GM12878 (cell line): ENCODE measurements around the gene ACADVL.

Source experiments
- CTCF ChIP-seq, 3 experiments: IDR thresholded peaks in 2 of 3; conservative IDR thresholded peaks in 1 of 3; 2 replicates each; pipeline ENCODE4 v1.5.1; 2011; ENCODE audit warnings: low read depth in 3 of 3, low read length in 3 of 3, mild to moderate bottlenecking in 3 of 3, control low read depth in 2 of 3, moderate library complexity in 2 of 3, inconsistent platforms in 1 of 3, mixed read lengths in 1 of 3; ENCODE audit not compliant: control insufficient read depth in 2 of 3, insufficient read depth in 1 of 3; ENCODE audit errors: extremely low read depth in 1 of 3
- EP300 ChIP-seq, 2 experiments: fragments of 150-350 bp in 1 of 2; IDR thresholded peaks; 2 replicates each; pipeline ENCODE4 v1.6.1; 2011 to 2012; ENCODE audit warnings: low read depth in 2 of 2, low read length in 2 of 2, borderline replicate concordance in 1 of 2, improper control_type of control experiment in 1 of 2, inconsistent platforms in 1 of 2; ENCODE audit not compliant: control insufficient read depth in 1 of 2
- IKZF1 ChIP-seq: fragments of 450-650 bp; conservative IDR thresholded peaks from 2 replicates; pipeline ENCODE4 v1.6.1; 2017; ENCODE audit warnings: antibody characterized with exemption, mild to moderate bottlenecking
- MXI1 ChIP-seq: fragments of 150-350 bp; IDR thresholded peaks from 2 replicates; pipeline ENCODE4 v1.6.1; 2011; ENCODE audit warnings: low read depth, mild to moderate bottlenecking, inconsistent platforms, low read length, improper control_type of control experiment
- POLR2A ChIP-seq: IDR thresholded peaks from 2 replicates; pipeline ENCODE4 v1.6.1; 2011; ENCODE audit warnings: low read depth, mild to moderate bottlenecking, low read length
- SMC3 ChIP-seq: IDR thresholded peaks from 2 replicates; pipeline ENCODE4 v1.6.1; 2011; ENCODE audit warnings: low read length, improper control_type of control experiment, borderline replicate concordance
- SUZ12 ChIP-seq: fragments of 200-600 bp; sonication (generic); IDR thresholded peaks from one replicate; pipeline ENCODE4 v1.6.1; 2018; ENCODE audit warnings: antibody characterized with exemption, mild to moderate bottlenecking; ENCODE audit not compliant: unreplicated experiment
- TAF1 ChIP-seq: IDR thresholded peaks from 2 replicates; pipeline ENCODE4 v1.6.1; 2011; ENCODE audit warnings: mild to moderate bottlenecking, low read depth, low read length, borderline replicate concordance
- TCF12 ChIP-seq: IDR thresholded peaks from 2 replicates; pipeline ENCODE4 v1.6.1; 2011; ENCODE audit warnings: low read depth, mild to moderate bottlenecking, low read length
- ZNF274 ChIP-seq: IDR thresholded peaks from one replicate; pipeline ENCODE4 v1.8.0; 2011; ENCODE audit not compliant: insufficient read length, insufficient read depth

DNA sequence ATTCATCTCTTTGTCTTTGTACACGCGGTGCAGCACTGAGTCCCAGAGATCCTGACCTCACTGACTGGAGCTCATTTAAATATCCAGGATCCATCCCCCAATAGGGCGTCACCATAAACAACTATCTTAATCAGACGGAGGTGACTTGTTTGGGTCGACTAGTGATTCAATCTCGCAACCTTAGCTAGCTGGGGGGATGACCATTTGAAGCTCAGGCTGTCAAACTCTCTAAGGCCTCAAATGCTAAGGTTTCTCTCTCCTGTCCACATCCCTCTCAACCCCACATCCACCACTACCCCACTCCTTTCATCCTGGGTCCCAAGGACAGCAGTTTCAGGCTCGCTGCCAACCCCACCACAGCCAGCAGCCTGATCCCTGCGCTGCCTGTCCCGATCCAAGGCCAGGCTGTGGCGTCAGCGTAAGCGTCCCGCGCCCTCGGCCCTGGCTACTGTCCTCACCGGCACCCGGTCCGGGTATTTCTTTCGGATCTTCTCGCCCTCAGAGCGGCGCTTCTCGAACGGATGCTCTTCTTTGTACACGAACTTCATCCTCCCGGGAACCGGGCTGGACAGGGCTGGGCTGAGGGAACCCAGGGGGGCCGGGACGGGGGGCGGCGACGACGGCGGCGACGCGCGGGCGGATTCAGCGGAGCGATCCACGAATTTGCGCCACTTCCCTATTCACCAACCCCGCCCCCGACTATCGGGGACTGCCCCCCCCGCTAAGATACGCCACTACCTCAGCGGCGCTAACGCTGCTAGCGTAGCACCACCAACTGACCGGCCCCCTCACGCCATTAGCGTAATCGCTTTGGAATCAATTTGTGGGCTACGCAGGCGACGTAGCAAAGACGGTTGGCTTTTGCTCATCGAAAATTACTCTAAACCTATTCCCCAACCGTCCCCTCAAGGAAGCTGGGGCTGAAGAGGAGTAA is 22.3 kb downstream of the ACADVL start, which contains the start of gene GABARAP:
- TF ChIP-seq TCF12 = 0 out of 2 replicates have a peak, but pooled peaks have one; percentile 17
- no peak for TF ChIP-seq CTCF (IDR thresholded peaks at IDR 0.05 in 2 of 3, conservative IDR thresholded peaks at IDR 0.05 in 1 of 3; ENCODE audit: control insufficient read depth in 2 of 3, extremely low read depth in 1 of 3, insufficient read depth in 1 of 3, low read depth in 3 of 3, low read length in 3 of 3)
- TF ChIP-seq POLR2A = peak; percentile 53
- TF ChIP-seq ZNF274 = no peak
- no peak for TF ChIP-seq EP300 (IDR thresholded peaks at IDR 0.05; ENCODE audit: borderline replicate concordance in 1 of 2, control insufficient read depth in 1 of 2, low read depth in 2 of 2, low read length in 2 of 2)
- TF ChIP-seq IKZF1 = no peak; the same call in 1 of the 2 replicates
- peak; percentile 41; the same call in 1 of the 2 replicates for TF ChIP-seq TAF1
- TF ChIP-seq SMC3 = no peak
- no peak for TF ChIP-seq SUZ12
- no peak for TF ChIP-seq MXI1
